ENCODE measurements around the gene PTPRD. TPM values are rescaled to one million over a fixed set of nuclear protein-coding genes. Genes with fewer than 3 reads are reported as not detected.

PTPRD gene
- total RNA-seq, 1 experiment from 2014 or later = 0.02 TPM

- TF ChIP-seq CTCF (IDR thresholded peaks at IDR 0.05 in 2 of 3, conservative IDR thresholded peaks at IDR 0.05 in 1 of 3; ENCODE audit: borderline replicate concordance in 1 of 3, insufficient read depth in 1 of 3, low read depth in 2 of 3, low read length in 2 of 3) (no peak), RAD21 (IDR thresholded peaks at IDR 0.05; ENCODE audit: low read depth) (no peak), SP1 (IDR thresholded peaks at IDR 0.05; ENCODE audit: low read depth) (no peak), EZH2phosphoT487 (IDR thresholded peaks at IDR 0.05; ENCODE audit: borderline replicate concordance) (no peak), POLR2A (IDR thresholded peaks at IDR 0.05; ENCODE audit: borderline replicate concordance, extremely low read depth, insufficient read depth, insufficient read length) (no peak)
Observed at GRCh38 chr9:8769153-8769552, 1843.6 kb downstream of the PTPRD start (continued).

- intact Hi-C loops (cut with micrococcal nuclease) = no loop called here
- Histone ChIP-seq H4K20me1 (ENCODE audit: insufficient read depth) (no peaks in the 10 kb centered on the region), H3K27me3 (ENCODE audit: insufficient read depth, low read length) (no peaks in the 10 kb centered on the region), H3K9me3 (ENCODE audit: control insufficient read depth in 1 of 2, insufficient read depth in 1 of 2, low read depth in 1 of 2, low read length in 2 of 2) (peaks cover 2 to 14% of the 10 kb centered on the region in 2 experiments; a peak in 2 of 4 replicates), H3K9ac (ENCODE audit: low read length) (no peak overlapping the region), H3K79me2 (ENCODE audit: insufficient read depth, low read length) (no peaks in the 10 kb centered on the region), H3K36me3 (ENCODE audit: control insufficient read depth in 1 of 2, insufficient read depth in 2 of 2, low read length in 2 of 2) (no peaks in the 10 kb centered on the region), H2AFZ (ENCODE audit: low read depth, low read length, poor library complexity, severe bottlenecking) (no peak overlapping the region), H3K4me2 (ENCODE audit: low read length) (no peak overlapping the region), H3K9me2 (ENCODE audit: insufficient read depth) (no peaks in the 10 kb centered on the region), H3K4me1 (ENCODE audit: control insufficient read depth in 1 of 2, insufficient read depth in 2 of 2, low read length in 2 of 2) (no peaks in the 10 kb centered on the region), H3K4me3 (replicated peaks in 1 of 2; ENCODE audit: low read depth in 1 of 2, low read length in 2 of 2) (no peak overlapping the region), H3K27ac (ENCODE audit: low read depth, low read length) (no peak overlapping the region)
- CTCF ChIA-PET = no interaction called here
- RAD21 ChIA-PET (ENCODE audit: low non-redundant PET in 1 of 2, low total read pairs in 2 of 2, uncharacterized antibody in 2 of 2, unreplicated experiment in 2 of 2) = no interaction called here
- ATAC-seq (no peak), DNase-seq (ENCODE audit: low read depth, low spot score) (no peak)
- no peak for TF ChIP-seq ZNF274 (IDR thresholded peaks at IDR 0.05; ENCODE audit: low read depth, low read length)
- TF ChIP-seq EGR1 (IDR thresholded peaks at IDR 0.05; ENCODE audit: low read depth) = no peak
- no TSS peak for BruUV-seq (replicated peaks)
- POLR2A ChIA-PET = no interaction called here
Observed at GRCh38 chr9:8766096-8766495, 1846.7 kb downstream of the PTPRD start.

- Histone ChIP-seq H4K20me1 (ENCODE audit: insufficient read depth) (no peaks in the 10 kb centered on the region), H3K4me3 (replicated peaks in 1 of 2; ENCODE audit: low read depth in 1 of 2, low read length in 2 of 2) (no peak overlapping the region), H3K4me2 (ENCODE audit: low read length) (no peak overlapping the region), H3K27ac (ENCODE audit: low read depth, low read length) (no peak overlapping the region), H3K9me2 (ENCODE audit: insufficient read depth) (no peaks in the 10 kb centered on the region), H3K79me2 (ENCODE audit: insufficient read depth, low read length) (no peaks in the 10 kb centered on the region), H3K9me3 (ENCODE audit: control insufficient read depth in 1 of 2, insufficient read depth in 1 of 2, low read depth in 1 of 2, low read length in 2 of 2) (peaks cover 8 to 23% of the 10 kb centered on the region in 2 experiments; a peak in 2 of 4 replicates), H3K27me3 (ENCODE audit: insufficient read depth, low read length) (no peaks in the 10 kb centered on the region), H3K9ac (ENCODE audit: low read length) (no peak overlapping the region), H3K4me1 (ENCODE audit: control insufficient read depth in 1 of 2, insufficient read depth in 2 of 2, low read length in 2 of 2) (no peaks in the 10 kb centered on the region), H2AFZ (ENCODE audit: low read depth, low read length, poor library complexity, severe bottlenecking) (no peak overlapping the region), H3K36me3 (ENCODE audit: control insufficient read depth in 1 of 2, insufficient read depth in 2 of 2, low read length in 2 of 2) (no peaks in the 10 kb centered on the region)
- RAD21 ChIA-PET (ENCODE audit: low non-redundant PET in 1 of 2, low total read pairs in 2 of 2, uncharacterized antibody in 2 of 2, unreplicated experiment in 2 of 2) = no interaction called here
- intact Hi-C loops (cut with micrococcal nuclease) = no loop called here
- POLR2A ChIA-PET = no interaction called here
- DNase-seq (ENCODE audit: low read depth, low spot score) (no peak), ATAC-seq (no peak)
- CTCF ChIA-PET = no interaction called here
- no TSS peak for BruUV-seq (replicated peaks)
- TF ChIP-seq CBX3 (IDR thresholded peaks at IDR 0.05; ENCODE audit: low read depth) (no peak), ZFX (IDR thresholded peaks at IDR 0.05) (no peak), POLR2A (IDR thresholded peaks at IDR 0.05; ENCODE audit: borderline replicate concordance, extremely low read depth, insufficient read depth, insufficient read length) (no peak), EZH2phosphoT487 (IDR thresholded peaks at IDR 0.05; ENCODE audit: borderline replicate concordance) (no peak), FOSL1 (IDR thresholded peaks at IDR 0.05; ENCODE audit: low read depth) (no peak), TCF7L2 (IDR thresholded peaks at IDR 0.05; ENCODE audit: borderline replicate concordance, extremely low read depth, insufficient read depth, insufficient read length) (no peak), ZNF274 (IDR thresholded peaks at IDR 0.05; ENCODE audit: low read depth, low read length) (no peak), SRF (IDR thresholded peaks at IDR 0.05; ENCODE audit: low read depth) (no peak), YY1 (IDR thresholded peaks at IDR 0.05; ENCODE audit: extremely low read depth, insufficient replicate concordance, low read depth, low read length) (no peak), POLR2AphosphoS5 (IDR thresholded peaks at IDR 0.05; ENCODE audit: low read depth, low read length) (no peak)
- TF ChIP-seq, protein P1, sequence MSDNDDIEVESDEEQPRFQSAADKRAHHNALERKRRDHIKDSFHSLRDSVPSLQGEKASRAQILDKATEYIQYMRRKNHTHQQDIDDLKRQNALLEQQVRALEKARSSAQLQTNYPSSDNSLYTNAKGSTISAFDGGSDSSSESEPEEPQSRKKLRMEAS (IDR thresholded peaks at IDR 0.05) = no peak
- TF ChIP-seq, protein P2, sequence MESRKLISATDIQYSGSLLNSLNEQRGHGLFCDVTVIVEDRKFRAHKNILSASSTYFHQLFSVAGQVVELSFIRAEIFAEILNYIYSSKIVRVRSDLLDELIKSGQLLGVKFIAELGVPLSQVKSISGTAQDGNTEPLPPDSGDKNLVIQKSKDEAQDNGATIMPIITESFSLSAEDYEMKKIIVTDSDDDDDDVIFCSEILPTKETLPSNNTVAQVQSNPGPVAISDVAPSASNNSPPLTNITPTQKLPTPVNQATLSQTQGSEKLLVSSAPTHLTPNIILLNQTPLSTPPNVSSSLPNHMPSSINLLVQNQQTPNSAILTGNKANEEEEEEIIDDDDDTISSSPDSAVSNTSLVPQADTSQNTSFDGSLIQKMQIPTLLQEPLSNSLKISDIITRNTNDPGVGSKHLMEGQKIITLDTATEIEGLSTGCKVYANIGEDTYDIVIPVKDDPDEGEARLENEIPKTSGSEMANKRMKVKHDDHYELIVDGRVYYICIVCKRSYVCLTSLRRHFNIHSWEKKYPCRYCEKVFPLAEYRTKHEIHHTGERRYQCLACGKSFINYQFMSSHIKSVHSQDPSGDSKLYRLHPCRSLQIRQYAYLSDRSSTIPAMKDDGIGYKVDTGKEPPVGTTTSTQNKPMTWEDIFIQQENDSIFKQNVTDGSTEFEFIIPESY (IDR thresholded peaks at IDR 0.05; ENCODE audit: extremely low read depth, insufficient replicate concordance, low read length) = no peak
Observed at GRCh38 chr9:8764051-8764450, 1848.8 kb downstream of the PTPRD start.
